ENCODE data around the gene AP3S1.

AP3S1 gene

DNA sequence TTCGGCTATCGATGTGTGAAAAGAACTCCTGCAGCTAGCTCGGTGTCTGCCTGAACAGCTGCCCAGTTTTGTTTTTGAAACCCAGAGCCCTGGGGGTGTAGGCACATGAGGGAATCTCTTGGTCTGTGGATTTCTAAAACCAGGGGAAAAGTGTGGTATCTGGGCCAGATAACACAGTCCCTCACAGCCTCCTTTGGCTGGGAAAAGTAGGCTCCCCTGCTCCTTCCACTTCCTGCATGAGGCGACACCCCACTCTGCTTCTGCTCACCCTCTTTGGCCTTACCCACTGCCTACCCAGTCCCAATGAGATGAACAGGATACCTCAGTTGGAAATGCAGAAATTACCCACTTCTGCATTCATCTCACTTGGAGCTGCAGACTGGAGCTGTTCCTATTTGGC, 15.8 kb upstream of the AP3S1 start:
- DNase-seq (ENCODE audit: low spot score), result no peak

DNA sequence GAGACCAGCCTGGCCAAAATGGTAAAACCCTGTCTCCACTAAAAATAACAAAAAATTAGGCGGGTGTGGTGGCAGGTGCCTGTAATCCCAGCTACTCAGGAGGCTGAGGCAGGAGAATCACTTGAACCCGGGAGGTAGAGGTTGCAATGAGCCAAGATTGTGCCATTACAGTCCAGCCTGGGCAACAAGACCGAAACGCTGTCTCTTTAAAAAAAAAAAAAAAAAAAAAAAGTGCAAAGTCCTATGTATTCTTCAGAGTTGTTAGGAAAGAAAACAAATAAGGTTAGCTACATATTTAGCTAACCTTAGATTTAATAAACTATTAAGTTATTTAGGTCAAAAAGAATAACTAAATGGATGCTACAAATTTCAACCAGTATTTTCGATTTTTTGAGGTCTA, 11.8 kb upstream of the AP3S1 start:
- no peak for DNase-seq (ENCODE audit: low spot score)

DNA sequence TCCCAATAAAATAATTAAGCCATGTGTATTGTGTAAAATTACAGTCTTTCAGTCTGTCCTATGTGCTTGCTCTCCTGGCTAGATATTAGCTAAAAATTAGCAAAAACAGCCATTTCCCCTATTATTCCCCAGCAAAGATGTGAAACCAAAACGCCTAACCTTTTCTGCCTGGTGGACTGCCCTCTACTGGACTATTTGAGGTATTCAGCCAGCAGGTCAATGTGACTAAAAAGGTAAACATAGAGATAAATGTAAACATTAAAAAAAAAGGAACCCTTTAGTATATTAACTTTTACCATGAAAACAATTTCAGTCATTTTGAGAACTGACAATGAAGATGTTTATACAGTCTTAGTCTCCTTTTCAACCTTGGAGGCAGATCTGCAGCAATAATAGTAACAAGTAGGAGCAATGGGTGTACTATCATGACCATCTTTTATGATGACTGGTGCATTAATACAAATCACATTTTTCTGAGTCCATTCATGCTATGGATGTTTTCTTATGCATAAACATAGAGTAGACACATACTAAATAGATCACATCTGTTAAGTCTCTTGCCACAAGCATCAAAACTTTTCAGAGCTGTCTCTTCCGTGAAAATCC, 10.5 kb upstream of the AP3S1 start:
- peak; percentile 75 for DNase-seq (ENCODE audit: low spot score)

DNA sequence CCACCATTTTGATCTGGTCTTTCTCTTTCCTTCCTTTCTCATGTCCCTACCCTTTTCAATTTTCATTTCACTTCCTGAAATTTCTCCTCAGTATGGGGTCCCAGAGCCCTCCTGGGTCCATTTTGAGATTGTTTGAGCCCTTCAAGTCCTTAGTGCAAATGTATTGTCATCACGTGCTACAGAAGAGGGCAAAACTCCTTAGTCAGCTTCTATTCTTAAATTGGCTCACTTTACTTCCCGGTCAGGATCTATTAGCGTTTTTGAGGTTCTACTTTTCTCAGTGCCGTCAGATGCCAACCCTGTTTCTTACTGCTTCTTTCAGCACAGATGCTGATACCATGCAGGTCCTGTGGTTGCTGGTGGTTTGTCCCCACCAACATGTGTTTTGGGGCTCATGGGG, 6.3 kb upstream of the AP3S1 start:
- no peak for DNase-seq (ENCODE audit: low spot score)

DNA sequence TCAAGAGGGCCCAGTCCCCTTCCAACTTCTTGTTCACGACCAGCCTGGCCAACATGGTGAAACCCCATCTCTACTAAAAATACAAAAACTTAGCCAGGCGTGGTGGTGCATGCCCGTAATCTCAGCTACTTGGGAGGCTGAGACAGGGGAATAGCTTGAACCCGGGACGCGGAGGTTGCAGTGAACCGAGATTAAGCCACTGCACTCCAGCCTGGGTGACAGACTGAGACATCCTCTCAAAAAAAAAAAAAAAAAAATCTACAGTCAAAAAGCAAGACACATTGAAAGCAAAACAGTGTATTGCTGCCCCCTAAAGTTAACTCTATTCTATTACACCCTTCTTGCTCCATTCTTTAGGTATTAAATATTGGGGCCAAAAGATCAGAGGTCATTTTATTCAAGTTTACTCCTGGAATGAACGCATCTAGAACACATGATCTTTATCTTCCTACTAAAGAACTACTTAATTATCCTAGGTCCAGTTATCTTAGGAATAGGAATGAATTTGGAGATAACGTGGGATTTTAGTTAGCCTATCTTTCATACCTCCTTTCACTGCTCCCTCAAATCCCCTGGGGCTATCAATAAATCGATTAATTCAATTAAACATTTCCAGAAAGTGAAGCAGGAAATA, 2.7 kb upstream of the AP3S1 start:
- peak; percentile 85 for DNase-seq (ENCODE audit: low spot score)

DNA sequence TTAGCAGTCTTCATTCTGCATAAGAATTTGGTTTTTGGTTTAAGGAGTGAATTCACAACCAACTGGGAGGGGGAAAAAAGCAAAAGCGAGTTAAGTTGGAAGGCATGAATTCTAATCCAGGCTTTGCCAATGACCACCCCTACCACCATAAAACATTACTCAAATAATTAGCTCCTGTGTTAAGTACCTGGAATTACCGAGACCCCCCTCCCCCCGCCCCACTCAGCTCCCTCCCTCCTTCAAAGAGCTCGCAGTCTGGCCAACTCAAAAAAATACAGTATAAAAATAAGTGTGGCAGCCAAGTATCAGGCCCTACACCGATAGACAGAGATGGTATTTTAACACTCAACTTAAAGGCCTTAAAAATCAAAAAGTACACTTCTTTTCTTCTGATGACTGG, 862 bp upstream of the AP3S1 start:
- DNase-seq (ENCODE audit: low spot score), result no peak

DNA sequence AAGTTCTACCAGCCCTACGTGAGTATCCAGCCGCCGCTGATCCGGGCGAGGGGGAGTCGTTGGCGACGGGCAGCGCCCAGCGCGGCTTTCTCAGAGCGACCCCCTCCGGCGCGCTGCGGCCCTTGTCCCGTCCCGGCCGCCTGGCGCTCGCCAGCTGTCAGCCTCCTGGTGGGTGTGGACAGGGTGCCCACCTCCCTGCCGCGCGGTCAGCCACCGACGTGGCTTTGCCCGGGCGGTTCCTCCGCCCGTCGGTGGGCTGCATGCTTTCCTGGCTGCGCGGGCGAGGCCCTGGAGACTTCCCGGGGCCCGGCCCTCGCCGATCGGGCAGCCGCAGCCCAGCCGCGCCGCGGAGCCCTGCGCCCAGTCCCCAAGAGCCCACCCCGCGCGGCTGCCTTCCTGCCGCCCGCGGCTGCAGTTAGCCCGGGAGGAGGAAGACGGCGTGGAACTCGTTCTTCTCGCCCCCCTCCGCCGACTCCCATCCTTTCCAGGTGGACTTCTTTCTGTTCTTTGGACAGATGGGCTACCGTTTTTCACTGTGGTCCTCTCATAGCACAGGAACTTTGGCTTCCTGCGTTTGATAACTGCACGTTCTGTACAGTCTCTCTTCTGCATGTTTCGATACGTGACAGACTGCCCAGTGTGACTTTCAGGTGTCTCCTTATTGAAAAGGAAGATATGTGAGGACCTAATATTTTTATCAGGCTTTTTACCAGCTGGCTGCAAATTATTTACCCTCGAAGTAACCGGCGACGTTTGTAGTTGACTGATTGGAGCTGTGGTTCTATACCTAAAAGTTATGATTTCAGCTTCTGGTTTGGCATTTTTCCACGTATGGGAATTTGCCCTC, 577 bp downstream of the AP3S1 start:
- DNase-seq (ENCODE audit: low spot score), result peak; percentile 61

DNA sequence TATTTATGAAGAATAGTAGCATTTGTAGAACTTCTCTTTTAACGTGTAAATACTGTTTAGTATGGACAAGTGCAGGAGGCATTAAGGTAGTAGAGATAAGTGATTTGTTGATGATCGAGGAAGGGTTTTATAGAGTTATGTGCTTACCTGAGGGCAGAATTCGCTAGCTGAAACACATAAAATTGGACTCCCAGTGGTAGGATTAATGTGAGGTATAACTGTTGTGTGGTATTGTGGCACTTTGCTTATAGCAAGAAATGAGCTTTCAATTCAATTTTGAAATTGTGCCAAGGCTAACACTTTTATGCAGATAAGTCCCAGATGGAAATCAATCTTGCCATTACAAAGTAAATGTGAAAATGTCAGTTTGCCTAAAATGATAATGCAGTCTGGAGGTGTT, 1.2 kb downstream of the AP3S1 start:
- peak; percentile 47 for DNase-seq (ENCODE audit: low spot score)

DNA sequence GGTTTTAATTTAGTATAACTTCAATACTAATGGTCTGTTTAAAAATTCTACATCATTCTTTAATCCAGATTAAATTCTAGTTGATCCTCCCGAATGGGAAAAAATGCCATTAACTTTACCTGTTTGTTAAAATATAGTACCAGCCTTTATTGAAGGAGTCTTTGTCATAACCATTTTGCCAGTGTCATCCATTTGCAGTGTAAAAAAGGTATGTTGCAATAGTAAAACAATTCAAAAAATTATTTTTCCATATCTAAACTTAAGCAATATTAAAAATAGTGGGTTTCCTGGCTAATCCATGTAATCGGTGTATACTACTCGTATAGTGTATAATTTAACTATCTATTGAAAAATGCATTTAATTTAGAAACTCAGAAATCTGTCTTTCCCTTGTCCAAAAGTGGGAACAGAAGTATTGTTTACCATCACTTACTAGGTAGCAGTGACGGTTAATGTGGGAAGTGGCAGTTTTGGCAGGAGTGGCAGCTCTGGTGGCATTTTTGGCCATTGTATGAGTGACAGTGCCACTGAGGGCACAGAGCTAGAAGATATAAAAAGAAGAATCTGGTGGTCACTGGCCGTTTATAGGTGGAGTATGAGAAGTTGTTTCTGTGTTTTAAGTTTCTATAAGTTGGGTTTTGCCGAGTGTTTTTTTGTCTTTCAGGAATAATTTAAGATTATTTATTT, 1.9 kb downstream of the AP3S1 start:
- peak; percentile 26 for DNase-seq (ENCODE audit: low spot score)

DNA sequence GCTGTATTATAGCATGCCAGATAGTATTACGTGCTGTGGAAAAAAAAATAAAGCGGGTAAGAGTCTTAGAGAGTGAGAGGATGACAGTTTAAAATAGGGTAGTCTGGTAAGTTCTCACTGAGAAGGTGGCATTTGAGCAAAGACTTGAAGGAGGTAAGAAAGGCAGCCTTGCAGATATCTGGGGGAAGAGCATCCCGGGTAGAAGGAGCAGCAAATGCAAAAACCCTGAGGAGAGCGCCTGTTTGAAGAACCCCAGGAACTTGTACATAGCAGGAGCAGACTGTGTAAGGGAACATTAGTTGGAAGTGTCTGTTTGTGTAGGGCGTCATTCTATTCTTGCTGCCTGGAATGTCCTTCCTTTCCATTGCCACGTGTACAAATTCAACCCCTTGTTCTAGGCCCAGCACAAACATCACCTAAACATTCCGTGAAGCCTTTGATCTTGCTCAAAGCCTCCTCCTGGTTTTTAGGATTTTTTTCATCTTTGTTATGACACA, 2.6 kb downstream of the AP3S1 start:
- DNase-seq (ENCODE audit: low spot score), result peak; percentile 43

DNA sequence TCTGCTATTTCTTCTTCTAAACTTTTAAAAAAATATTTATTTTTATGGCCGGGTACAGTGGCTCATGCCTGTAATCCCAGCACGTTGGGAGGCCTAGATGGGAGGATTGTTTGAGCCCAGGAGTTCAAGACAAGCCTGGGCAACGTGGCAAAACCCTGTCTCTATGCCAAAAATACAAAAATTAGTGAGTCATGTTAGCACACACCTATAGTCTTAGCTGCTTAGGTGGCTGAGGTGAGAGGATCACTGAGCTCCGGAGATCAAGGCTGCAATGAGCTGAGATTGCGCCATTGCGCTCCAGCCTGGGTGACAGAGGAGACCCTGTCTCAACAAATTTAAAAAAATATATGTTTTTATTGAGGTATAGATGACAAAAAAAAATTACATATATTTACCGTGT, 5.6 kb downstream of the AP3S1 start:
- no peak for DNase-seq (ENCODE audit: low spot score)

DNA sequence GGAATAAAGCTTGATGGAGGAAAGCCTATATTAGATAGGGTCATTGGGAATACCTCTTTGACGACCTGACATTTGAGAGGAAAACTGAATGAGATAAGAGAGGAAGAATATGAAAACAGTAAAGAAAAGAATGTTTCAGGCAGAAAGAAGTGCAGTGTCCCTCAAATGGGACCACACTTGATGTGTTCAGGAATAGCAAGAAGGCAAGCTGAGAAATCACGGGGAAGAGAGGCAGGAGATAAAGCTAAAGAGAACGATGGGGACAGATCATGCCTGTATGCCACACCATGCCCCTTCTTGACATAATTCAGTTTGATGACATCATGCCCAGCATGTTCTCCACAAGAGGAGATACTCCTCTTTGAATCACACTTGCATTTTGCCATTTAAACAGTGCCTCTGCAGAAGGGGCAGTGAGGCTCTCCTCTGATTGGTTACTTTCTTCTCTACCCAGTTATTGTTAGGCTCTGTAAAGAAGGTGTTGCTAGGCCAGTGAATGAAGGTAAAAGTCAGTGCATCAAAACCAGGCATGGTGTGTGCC, 7.6 kb downstream of the AP3S1 start:
- no peak for DNase-seq (ENCODE audit: low spot score)

DNA sequence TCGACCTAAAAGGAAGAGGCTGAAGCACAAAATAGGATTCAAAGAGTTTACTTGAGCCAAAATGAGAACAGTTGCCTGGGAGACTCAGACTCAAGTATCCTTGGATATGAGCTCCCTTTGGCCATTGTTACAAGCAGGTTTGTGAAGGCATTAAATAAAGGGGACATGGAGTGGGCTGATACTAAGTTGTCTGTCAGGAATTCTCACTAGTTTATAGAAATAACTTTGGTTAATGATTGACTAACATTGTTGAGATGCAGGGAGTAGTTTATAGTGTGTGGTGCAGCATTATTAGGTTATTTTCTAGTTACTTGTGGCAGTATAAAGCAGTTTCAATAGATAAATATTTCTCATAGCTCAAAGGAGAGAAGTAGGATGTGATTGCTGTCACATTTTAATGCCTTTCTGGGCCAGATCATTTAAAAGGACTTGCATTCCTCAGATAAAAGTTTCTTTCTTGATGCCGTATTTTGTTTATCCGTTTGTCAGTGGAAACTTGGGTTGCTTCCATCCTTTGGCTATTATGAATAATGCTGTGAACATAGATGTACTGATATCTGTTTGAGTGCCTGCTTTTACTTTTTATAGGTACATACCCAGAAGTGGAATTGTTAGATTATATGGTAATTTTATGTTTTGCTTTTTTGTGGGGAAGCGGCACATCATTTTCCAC, 9.1 kb downstream of the AP3S1 start:
- no peak for DNase-seq (ENCODE audit: low spot score)

DNA sequence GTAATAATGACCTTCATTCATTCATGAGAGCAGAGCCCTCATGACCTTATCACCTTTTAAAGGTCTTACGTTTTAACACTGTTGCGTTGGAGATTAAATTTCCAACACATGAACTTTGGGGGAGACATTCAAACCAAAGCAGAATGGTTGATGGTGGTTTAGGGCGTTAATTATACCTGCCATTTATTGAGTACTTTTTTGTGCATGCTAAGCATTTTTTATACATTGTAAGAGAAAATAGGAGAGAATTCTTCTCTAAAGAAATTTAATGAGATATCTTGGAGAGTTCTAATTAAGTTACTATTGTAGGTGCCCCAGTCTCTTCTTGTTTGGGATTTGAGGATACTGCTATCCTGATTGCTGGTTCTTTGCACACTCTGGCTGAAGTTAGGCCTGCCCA, 12.4 kb downstream of the AP3S1 start:
- no peak for DNase-seq (ENCODE audit: low spot score)

DNA sequence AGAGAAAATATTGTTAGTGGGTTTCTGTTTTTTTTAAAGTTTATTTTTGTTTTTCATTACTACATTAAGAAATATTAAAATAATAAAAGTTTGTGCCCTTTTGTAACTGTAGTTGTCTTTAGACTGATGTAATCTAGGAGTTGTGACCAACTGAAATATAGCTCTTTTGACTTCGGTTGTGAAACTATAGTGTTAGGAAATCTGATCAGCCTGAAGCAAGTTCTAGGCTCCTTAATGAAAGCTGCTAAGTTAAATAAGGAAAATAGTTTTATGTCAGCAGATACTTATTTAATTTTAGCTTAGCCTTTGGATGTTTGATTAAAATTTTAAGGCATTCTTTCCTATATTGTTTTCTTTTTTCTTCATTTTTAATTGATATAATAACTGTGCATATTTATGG, 14.2 kb downstream of the AP3S1 start:
- no peak for DNase-seq (ENCODE audit: low spot score)

DNA sequence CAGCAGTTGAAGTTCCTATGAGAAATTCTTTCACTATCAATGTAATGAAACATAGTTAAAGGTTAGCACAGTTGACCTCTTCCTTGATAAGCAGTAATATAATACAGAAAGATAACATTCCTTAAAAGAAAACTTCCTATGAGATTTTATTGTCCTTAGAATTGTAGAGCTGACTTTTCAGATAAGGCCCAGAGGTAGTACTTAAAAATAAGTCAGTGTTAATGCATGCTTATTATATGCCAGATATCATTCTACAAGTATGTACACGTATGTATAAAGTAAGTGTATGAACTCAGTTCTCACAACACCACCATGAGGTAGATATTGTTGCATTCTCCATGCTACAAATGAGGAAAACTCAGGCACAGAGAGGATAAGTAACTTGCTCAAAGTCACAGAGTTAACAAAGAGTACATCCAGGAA, 15.3 kb downstream of the AP3S1 start:
- no peak for DNase-seq (ENCODE audit: low spot score)

DNA sequence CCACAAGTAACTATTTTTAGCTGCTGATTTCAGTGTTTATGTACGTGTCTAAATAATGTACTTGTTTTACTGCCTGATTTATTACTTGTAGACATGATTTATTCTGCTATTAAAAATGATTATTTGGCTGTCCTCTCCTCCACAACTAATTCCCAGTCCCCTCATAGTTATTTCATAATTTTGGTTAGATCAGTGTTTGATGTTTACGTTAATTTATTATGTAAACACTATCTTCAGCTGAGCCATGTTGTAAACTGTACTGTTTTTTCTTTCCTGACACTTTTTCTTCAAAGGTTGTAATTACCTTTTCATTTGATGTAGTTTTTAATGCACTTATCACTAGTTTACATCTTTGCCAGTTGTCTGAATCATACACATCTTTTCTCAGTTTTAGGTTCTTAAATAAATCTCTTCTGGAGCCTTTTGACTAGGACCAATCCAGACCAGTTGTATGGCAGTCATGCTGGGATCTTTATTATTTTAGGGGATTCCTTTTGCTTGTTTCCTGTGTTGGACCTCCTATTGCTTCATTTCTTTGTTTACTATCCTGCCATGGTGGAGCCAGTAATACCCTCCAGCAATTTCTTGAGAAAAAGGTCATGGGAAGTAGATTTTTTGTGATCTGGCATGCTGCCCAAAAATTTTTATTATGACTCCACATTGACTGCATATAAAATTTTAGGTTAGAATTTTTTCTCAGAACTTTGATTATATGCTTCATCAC, 16.1 kb downstream of the AP3S1 start:
- no peak for DNase-seq (ENCODE audit: low spot score)

DNA sequence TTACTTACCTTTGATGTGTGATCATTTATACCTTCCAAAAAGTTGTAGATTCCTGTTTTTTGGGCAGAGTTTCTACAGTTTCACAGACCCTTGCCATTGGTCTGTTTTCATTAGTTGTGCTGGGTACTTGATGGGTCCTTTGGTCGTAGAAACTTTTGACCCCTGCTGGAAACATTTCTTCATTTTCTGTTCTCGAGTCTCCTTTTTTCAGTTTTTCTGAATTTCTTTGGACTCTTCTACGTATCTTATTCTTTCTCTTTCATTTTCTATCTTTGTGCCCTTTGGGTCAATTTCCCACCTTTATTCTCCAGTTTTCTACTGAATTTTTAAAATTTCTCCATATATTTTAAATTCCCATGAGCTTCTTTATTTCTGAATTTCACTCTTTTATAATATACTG, 16.7 kb downstream of the AP3S1 start:
- no peak for DNase-seq (ENCODE audit: low spot score)

DNA sequence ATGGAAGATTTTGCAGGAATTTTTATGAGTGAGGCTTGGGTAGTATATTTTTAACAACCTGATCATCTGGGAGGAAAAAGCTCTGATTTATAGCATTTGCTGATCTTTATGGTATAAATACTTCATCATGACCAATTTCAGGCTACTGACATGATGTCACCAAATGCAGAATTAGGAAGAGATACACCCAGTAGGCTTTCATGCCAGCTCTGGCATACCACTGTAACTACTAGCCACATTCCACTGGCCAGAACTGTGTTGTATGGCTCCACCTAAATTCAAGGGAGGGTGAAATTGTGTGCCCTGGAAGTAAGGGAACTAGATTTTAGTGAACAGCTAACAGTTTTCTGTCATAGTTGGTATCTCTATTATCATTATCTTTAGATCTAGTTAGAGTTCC, 17.6 kb downstream of the AP3S1 start:
- DNase-seq (ENCODE audit: low spot score), result no peak

DNA sequence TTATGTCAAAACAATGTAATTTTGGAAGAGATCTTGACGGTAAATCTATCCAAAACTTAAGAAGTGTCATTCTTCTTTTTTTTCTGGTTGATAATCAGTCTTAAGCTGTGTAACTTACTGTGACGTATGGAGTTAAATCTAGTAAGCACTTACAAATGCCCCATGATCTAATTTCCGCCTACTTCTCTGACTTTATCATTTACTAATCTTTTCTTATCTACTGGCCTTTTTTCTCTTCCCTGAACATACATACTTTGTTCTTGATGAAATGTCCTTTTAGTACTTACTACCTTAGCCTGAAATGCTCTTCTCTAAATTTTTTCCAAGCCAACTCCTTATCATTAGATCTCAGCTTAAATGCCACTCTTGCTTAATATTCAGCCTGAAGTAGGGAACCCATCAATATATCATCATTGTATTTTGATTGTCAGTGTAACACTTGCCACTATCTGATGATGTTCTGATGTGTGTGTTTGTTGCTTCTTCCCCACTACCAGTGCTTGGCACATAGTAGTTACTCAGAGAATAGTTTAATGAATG, 27.6 kb downstream of the AP3S1 start:
- DNase-seq (ENCODE audit: low spot score), result no peak

DNA sequence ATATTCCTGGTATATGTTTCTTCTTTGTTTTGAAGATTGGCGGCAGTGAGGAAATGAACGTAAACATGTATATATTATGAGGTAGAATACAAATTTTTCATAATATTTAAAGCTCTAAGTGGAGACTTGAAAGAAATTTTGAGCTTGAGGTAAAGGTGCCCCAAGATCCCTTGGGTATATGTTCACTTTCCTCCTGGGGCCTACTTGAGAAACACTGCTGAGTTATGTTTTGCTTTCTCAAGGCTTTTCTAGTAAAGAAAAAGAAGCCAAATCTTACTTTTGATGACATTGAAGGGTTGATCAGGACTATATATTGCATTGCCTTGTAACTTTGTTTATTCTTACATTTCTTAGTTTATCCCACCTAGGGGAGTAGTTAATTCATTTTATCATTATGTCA, 30.7 kb downstream of the AP3S1 start:
- DNase-seq (ENCODE audit: low spot score), result no peak

All from NAMALWA (cell line).